Pancreas (tissue), 10 donors: ENCODE data around the gene PLEKHO1. TPM values are rescaled to one million over a fixed set of nuclear protein-coding genes. Genes with fewer than 3 reads are reported as not detected.
A peak's percentile ranks its signal among the peaks of the same experiment; 100 is the strongest.

Source experiments
- ATAC-seq, 4 donors: fragments of 200-7000 bp; cut with Tn5 transposase; one replicate each; pipeline versions ENCODE4 v1.8.0 to v1.9.1; 2020; ENCODE audit warnings: mild to moderate bottlenecking in 4 of 4, moderate library complexity in 4 of 4
- DNase-seq, 6 donors: peaks; one replicate each; pipeline ENCODE4 v3.0.0-alpha.2; 2020
- FAIRE-seq: peaks from 2 replicates; lab custom pipeline; 2012; peaks lifted over from hg19 to GRCh38; lab: Jason Lieb, UNC
- H3K27ac ChIP-seq, 4 donors: fragments of 200-600 bp; sonication (generic); 1 replicate in 3 of 4; 2 replicates in 1 of 4; pipeline versions ENCODE4 v1.5.0 to v1.8.0; 2020
- H3K27me3 ChIP-seq, 4 donors: fragments of 200-600 bp; one replicate each; pipeline ENCODE4 v1.8.0; 2021
- H3K36me3 ChIP-seq, 3 donors: fragments of 200-600 bp; sonication (generic) in 1 of 3; one replicate each; pipeline versions ENCODE4 v1.5.0 to v1.8.0; 2020 to 2021
- H3K4me1 ChIP-seq, 3 donors: fragments of 200-600 bp; one replicate each; pipeline ENCODE4 v1.8.0; 2021
- H3K4me3 ChIP-seq, 4 donors: fragments of 200-600 bp; sonication (generic) in 2 of 4; one replicate each; pipeline versions ENCODE4 v1.5.0 to v1.8.0; 2020 to 2021
- H3K9me3 ChIP-seq, 4 donors: fragments of 200-600 bp; one replicate each; pipeline ENCODE4 v1.8.0; 2021
- CTCF ChIP-seq, 4 donors: fragments of 200-600 bp; sonication (generic) in 3 of 4; IDR thresholded peaks; one replicate each; pipeline versions ENCODE4 v1.5.0 to v1.8.0; 2021; ENCODE audit warnings: antibody characterized with exemption in 4 of 4
- WGBS, 2 donors: extraction: QIAGEN DNeasy Blood & Tissue Kit; methylation state at CpG; one replicate each; pipeline ENCODE4 v1.1.7; 2013; 5-methylcytosine and 5-hydroxymethylcytosine counted together
- intact Hi-C, 3 donors: fragments of 100-400 bp; cut with DNase I; formaldehyde crosslinking; loops; one replicate each; pipeline versions ENCODE4 v1.11.1 to v1.14.2; 2022
- polyA plus RNA-seq, 2 donors: library from polyadenylated mRNA; stranded (reverse); fragments of 200-250 nt; gene quantifications; one replicate each; pipeline ENCODE4 v1.2.3, GENCODE V29; 2013
- total RNA-seq, 6 donors: library from RNA; stranded (reverse); fragmentation: NEBNext Ultra II Directional in 4 of 6; extraction: Animal tissue kit (Norgen Biotek cat#: 25700) in 4 of 6; gene quantifications; one replicate each; pipeline versions ENCODE4 v1.2.1 to v1.2.4, GENCODE V29; 2021 to 2023
- donor health status: healthy with polysubstance abuse.
- donor health status: DM: no; HTN: no; CAD: no; lungs with moderate emphysema.
- donor health status: DM: no; HTN: no; CAD: no.
- donor health status: control.
- donor health status: control.
- donor health status: Bipolar disorder and iron deficiency.
- donor health status: DM: yes; HTN: yes; CAD: no.
- donor health status: DM: no; HTN: no; CAD: no.
- donor health status: DM: no; HTN: no; CAD: no.
- donor health status: DM: yes; HTN: yes; CAD: no.

Gene PLEKHO1
- total and polyA plus RNA-seq, 8 donors = 1.2 to 16.1 (median 7.3) TPM

GRCh38 chr1:150162582-150162861 is 12.8 kb downstream of the PLEKHO1 start:
- DNase-seq = no peak
- no peak for FAIRE-seq
- 49 to 55% methylated on average over 4 of the region's 4 CpGs for WGBS, 2 donors
- no peak for TF ChIP-seq CTCF (IDR thresholded peaks at IDR 0.05)
- intact Hi-C loops = no loop called here
- ATAC-seq = no peak
- peaks cover 0 to 11% (median 0%) of the 10 kb centered on the region in 3 donors for H3K4me1 ChIP-seq
- H3K27me3 ChIP-seq = no peaks in the 10 kb centered on the region
- H3K9me3 ChIP-seq = no peaks in the 10 kb centered on the region
- peak overlapping the region in 2 of 4 donors; percentile 16 to 26 for H3K4me3 ChIP-seq
- H3K36me3 ChIP-seq = no peaks in the 10 kb centered on the region
- peak overlapping the region in 3 of 4 donors; percentile 48 to 77 (median 77) for H3K27ac ChIP-seq

- Histone ChIP-seq H3K4me1 (peaks cover 0 to 11% (median 0%) of the 10 kb centered on the region in 3 donors), H3K9me3 (no peaks in the 10 kb centered on the region), H3K36me3 (no peaks in the 10 kb centered on the region), H3K27ac (peak overlapping the region in 3 of 4 donors; percentile 48 to 77 (median 77)), H3K27me3 (no peaks in the 10 kb centered on the region), H3K4me3 (peak overlapping the region in 2 of 4 donors; percentile 16 to 26)
- no peak for TF ChIP-seq CTCF (IDR thresholded peaks at IDR 0.05)
- DNase-seq = peak in 4 of 6 donors; percentile 41 to 79 (median 56)
- 31 to 40% methylated on average over 14 of the region's 14 CpGs for WGBS, 2 donors
- no peak for FAIRE-seq
- intact Hi-C loops = no loop called here
- peak; percentile 80 to 91 (median 86) for ATAC-seq
Measured at GRCh38 chr1:150162862-150163706, 13.4 kb downstream of the PLEKHO1 start.

- WGBS, 2 donors = 91 to 95% methylated on average over 5 of the region's 5 CpGs
- H3K27ac ChIP-seq = peak overlapping the region in 2 of 4 donors; percentile 46 to 77
- peaks cover 0 to 11% (median 0%) of the 10 kb centered on the region in 3 donors for H3K4me1 ChIP-seq
- H3K27me3 ChIP-seq = no peaks in the 10 kb centered on the region
- TF ChIP-seq CTCF (IDR thresholded peaks at IDR 0.05) = no peak
- no peak for DNase-seq
- peak in 2 of 4 donors; percentile 3 to 7 for ATAC-seq
- no peaks in the 10 kb centered on the region for H3K36me3 ChIP-seq
- FAIRE-seq = no peak
- intact Hi-C loops = no loop called here
- H3K9me3 ChIP-seq = no peaks in the 10 kb centered on the region
- no peak overlapping the region for H3K4me3 ChIP-seq
Measured at GRCh38 chr1:150164224-150164623, 14.5 kb downstream of the PLEKHO1 start.

GRCh38 chr1:150164779-150165178 is 15.1 kb downstream of the PLEKHO1 start:
- no peak for TF ChIP-seq CTCF (IDR thresholded peaks at IDR 0.05)
- FAIRE-seq (no peak), DNase-seq (no peak), ATAC-seq (no peak)
- Histone ChIP-seq H3K9me3 (no peaks in the 10 kb centered on the region), H3K4me1 (peaks cover 0 to 11% (median 0%) of the 10 kb centered on the region in 3 donors), H3K27ac (peak overlapping the region in 1 of 4 donors; percentile 46), H3K36me3 (no peaks in the 10 kb centered on the region), H3K4me3 (no peak overlapping the region), H3K27me3 (no peaks in the 10 kb centered on the region)
- WGBS, 2 donors = 89 to 93% methylated on average over 5 of the region's 5 CpGs
- intact Hi-C loops = no loop called here
